ENCODE measurements around the gene PLD6. TPM values are rescaled to one million over a fixed set of nuclear protein-coding genes. Genes with fewer than 3 reads are reported as not detected.
"Not testable (repeated sequence)": the region's sequence is repeated elsewhere in the genome, so short reads cannot be mapped to it uniquely, and the experiment has no call there.

The PLD6 gene
- total and polyA plus RNA-seq, 12 donors, result 1.9 to 14.2 (median 3.3) TPM

DNA sequence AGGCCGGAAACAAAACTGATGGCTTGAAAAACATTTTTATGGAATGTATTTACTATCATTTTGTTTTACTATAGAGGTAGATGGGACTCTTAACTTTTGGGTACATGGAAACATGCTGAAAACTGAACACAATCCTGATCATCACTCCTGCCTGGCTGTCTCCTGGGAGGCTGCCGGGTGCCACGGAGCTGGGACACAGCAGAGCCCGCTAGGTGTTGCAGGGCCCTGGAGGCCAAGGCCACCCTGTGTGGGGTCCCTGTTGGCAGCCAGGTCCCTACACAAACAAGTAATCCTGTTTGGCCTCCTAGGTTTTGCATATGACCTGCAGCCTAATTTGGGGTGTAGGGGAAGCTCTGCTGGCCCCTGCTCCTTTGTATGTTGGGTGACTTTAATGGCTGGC, 17.5 kb downstream of the PLD6 start:
- peaks cover 0 to 25% of the 10 kb centered on the region in 2 donors for H3K36me3 ChIP-seq (replicated peaks in 1 of 2)
- H3K27me3 ChIP-seq, result no peaks in the 10 kb centered on the region
- no peaks in the 10 kb centered on the region for H3K9me3 ChIP-seq (replicated peaks in 1 of 3)
- intact Hi-C loops (cut with DNase I), result no loop called here
- no peak overlapping the region for H3K4me3 ChIP-seq
- no peak for TF ChIP-seq POLR2A (IDR thresholded peaks at IDR 0.05)
- TF ChIP-seq, protein P1, sequence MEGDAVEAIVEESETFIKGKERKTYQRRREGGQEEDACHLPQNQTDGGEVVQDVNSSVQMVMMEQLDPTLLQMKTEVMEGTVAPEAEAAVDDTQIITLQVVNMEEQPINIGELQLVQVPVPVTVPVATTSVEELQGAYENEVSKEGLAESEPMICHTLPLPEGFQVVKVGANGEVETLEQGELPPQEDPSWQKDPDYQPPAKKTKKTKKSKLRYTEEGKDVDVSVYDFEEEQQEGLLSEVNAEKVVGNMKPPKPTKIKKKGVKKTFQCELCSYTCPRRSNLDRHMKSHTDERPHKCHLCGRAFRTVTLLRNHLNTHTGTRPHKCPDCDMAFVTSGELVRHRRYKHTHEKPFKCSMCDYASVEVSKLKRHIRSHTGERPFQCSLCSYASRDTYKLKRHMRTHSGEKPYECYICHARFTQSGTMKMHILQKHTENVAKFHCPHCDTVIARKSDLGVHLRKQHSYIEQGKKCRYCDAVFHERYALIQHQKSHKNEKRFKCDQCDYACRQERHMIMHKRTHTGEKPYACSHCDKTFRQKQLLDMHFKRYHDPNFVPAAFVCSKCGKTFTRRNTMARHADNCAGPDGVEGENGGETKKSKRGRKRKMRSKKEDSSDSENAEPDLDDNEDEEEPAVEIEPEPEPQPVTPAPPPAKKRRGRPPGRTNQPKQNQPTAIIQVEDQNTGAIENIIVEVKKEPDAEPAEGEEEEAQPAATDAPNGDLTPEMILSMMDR (IDR thresholded peaks at IDR 0.05), result no peak
- peaks cover 0 to 35% of the 10 kb centered on the region in 2 donors for H3K4me1 ChIP-seq (replicated peaks in 1 of 2)
- DNase-seq, result no peak
- no peak overlapping the region for H3K27ac ChIP-seq
- WGBS, 4 donors, result 83 to 96% (median 95%) methylated on average over 4 of the region's 4 CpGs

DNA sequence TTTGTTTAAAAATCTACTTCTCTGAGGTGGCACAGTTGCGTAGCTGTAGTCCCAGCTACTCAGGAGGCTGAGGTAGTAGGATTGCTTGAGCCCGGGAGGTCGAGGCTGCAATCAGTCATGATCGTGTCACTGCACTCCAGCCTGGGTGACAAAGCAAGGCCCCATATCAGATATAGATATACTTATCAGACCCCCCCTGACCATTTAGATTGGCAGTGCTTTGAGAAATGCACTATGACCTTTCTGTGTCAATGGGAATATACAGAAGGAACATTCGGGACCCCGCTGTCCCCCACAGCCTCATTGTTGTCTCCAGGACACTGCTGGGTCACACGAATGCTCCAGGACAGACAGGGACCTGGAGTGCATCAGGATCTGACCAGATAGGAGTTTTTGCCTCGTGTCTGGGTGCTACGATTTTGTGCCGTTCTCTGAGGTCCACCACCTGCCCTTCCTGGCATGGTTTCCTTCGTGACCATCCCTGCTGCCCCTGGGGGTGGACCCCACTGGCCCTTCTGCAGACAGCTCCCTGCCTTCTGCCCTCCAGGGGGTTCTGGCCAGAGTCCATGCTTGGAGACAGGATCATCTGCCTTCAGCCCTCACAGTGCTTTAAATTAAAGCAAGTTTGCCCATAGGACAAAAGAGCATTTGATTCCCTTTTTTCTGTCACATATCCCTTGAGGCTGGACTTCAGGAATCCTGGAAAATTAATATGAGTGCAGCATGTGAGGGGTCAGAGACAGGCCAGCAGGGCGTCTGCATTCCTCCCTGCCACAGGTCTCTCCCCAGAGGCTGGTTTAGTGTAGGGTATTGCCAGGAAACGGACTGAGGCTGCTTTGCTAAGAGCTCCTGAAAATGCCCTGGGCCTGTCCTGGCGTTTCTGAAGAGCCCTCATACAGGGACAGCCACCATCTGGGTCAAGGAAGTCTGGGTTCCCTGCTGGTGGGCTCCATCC, 19.3 kb downstream of the PLD6 start:
- no peak for DNase-seq
- Histone ChIP-seq H3K36me3 (replicated peaks in 1 of 2) (peaks cover 0 to 40% of the 10 kb centered on the region in 2 donors), H3K9me3 (replicated peaks in 1 of 3) (no peaks in the 10 kb centered on the region), H3K27ac (peak overlapping the region in 1 of 5 donors; percentile 16), H3K4me1 (replicated peaks in 1 of 2) (peaks cover 0 to 33% of the 10 kb centered on the region in 2 donors), H3K4me3 (no peak overlapping the region), H3K27me3 (no peaks in the 10 kb centered on the region)
- TF ChIP-seq, protein P1 (IDR thresholded peaks at IDR 0.05), result no peak
- no peak for TF ChIP-seq POLR2A (IDR thresholded peaks at IDR 0.05)
- 51 to 74% (median 60%) methylated on average over 13 to 14 of the region's 14 CpGs for WGBS, 4 donors
- intact Hi-C loops (cut with DNase I), result no loop called here

DNA sequence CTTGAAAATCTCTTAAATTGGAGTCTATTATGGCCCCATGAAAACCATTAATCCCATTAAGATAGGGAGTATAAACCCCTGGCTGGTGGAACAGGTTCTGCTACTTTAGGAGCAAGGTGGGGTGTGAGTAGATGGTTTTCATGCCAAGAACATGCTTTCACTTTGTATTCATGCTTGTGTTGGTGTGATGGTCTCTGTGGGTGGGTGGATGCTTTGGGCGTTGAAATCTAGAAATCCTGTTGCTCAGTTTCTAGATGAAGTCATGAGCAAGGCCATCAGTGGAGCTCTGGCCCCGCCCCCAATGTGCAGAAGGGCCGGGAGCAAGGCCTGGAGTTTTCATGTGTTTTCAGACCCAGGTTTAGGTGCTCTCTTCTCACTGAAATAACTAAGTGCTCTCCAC, 20.1 kb downstream of the PLD6 start:
- Histone ChIP-seq H3K4me3 (no peak overlapping the region), H3K4me1 (replicated peaks in 1 of 2) (peaks cover 0 to 25% of the 10 kb centered on the region in 2 donors), H3K27ac (no peak overlapping the region), H3K9me3 (replicated peaks in 1 of 3) (no peaks in the 10 kb centered on the region), H3K36me3 (replicated peaks in 1 of 2) (peaks cover 0 to 46% of the 10 kb centered on the region in 2 donors), H3K27me3 (no peaks in the 10 kb centered on the region)
- DNase-seq, result peak in 3 of 7 donors; percentile 48 to 57 (median 51)
- TF ChIP-seq, protein P1 (IDR thresholded peaks at IDR 0.05), result no peak
- TF ChIP-seq POLR2A (IDR thresholded peaks at IDR 0.05), result no peak
- intact Hi-C loops (cut with DNase I), result no loop called here
- WGBS, 4 donors, result 0 to 83% (median 50%) methylated on average over 1 to 3 of the region's 3 CpGs

DNA sequence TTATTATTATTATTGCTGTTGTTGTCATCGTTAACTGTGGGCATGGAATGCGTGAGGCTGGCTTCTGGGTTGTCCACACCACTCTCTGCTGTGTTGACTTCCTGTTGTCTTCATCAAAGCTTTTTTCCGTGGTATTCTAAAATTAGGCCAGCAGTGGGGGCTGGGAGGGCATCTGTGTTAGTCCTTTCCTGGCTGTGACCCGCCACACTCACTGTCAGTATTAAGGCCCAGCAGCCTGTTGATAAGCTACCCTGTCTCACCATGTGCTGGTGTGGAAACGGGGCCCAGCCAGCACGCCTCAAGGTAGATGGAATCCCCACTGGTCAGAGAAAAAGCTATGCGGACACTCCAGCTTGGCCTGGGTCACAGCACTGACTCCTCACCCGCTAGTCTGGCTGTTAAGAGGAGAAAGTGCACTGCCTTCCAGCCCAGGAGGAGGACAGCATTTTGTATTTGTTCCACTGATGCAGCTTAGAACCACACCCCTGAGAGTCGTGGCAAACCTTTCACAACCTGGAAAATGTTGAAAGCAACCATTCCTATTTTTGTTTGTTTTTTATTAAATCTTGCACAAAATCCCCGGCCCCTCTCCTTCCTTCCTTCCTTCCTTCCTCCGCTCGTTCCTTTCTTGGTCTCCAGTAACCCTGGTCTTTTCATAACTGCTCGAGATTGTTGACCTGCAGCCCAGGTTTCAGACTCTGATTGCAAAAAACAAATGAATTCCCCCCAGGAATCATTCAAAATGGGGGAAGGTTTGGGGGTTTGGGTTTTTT, 21.0 kb downstream of the PLD6 start:
- intact Hi-C loops (cut with DNase I), result not testable (repeated sequence)

More for the DNA sequence above, 21.0 kb downstream of the PLD6 start:
- not testable (repeated sequence) for H3K9me3 ChIP-seq (replicated peaks in 1 of 3); H3K27ac ChIP-seq; H3K27me3 ChIP-seq; DNase-seq; H3K4me3 ChIP-seq
- Histone ChIP-seq H3K4me1 (replicated peaks in 1 of 2) (peaks cover 0 to 16% of the 10 kb centered on the region in 2 donors), H3K36me3 (replicated peaks in 1 of 2) (peaks cover 0 to 55% of the 10 kb centered on the region in 2 donors)
- WGBS, 4 donors, result 71 to 76% (median 75%) methylated on average over 11 to 13 of the region's 13 CpGs
